ENCODE measurements around the gene LGI4.

The LGI4 gene

DNA sequence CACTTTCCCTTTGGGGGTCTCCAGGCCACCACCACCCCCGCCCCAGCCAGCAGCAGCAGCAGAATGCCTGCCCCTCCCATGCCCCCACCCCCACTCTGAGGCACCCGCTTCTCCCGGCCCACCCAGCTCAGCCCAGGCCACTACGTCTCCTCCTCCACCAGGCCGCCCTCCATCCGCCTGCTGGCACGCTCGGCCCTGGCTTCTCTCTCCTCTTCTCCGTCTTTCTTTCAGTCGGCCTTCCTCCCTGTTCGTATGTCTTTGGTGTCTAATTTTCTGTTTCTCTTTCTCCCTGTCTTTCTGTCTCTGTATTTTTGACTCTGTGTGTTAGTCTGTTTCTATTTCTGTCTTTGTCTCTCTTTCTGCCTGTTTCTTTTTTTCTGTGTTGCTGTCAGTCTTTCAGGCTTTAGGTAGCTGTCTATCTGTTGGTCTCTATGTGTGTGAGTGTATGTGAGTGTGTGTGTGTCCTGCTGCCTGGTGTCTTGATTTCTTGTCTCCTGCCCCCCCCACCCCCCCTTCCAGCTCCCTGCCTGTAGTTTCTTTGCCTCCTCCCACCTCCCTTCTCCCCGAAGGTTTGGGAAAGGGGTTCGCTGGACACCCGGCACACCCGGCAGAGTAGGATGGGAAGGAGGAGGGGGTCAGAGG lies at the start of gene LGI4:
TSS of gene LGI4 (minus strand) at position 459 of the 642 bp plus-strand sequence. CDS start at position 80, 379 bp downstream.
- no peak for DNase-seq (ENCODE audit: low read depth in 2 of 2)

DNA sequence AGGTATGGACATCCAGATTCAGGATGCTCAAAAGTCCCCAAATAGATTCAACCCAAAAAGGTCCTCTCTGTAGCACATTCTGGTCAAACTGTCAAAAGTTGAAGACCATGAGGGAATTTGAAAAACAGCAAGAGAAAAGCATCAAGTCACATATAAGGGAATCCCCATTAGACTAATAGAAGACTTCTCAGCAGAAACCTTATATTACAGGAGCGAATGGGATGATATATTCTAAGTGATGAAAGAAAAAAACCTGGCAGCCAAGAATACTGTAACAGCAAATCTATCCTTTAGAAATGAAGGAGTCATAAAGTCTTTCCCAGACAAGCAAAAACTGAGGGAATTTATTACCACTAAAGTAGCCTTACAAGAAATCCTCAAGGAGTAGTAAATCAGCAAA lies 49.4 kb upstream of the LGI4 start:
- no peak for DNase-seq (ENCODE audit: low read depth in 2 of 2)

DNA sequence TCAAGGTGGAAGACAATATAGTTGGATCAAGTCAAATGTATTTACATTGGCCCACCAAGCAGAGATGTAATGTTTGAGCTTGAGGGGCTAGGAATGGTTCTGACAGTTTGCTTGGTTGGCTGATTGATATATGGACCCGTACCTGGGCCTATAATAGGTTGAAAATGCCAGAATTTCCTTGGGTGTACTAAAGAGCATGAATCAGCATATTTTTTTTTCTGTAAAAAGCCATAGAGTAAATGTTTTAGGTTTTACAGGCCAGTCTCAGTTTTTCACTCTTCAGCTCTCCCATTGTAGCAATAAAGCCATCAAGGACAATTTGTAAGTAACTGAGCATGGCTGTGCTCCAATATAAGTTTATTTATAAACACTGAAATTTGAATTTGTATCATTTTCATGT lies 46.5 kb upstream of the LGI4 start:
- DNase-seq (ENCODE audit: low read depth in 2 of 2) = no peak

DNA sequence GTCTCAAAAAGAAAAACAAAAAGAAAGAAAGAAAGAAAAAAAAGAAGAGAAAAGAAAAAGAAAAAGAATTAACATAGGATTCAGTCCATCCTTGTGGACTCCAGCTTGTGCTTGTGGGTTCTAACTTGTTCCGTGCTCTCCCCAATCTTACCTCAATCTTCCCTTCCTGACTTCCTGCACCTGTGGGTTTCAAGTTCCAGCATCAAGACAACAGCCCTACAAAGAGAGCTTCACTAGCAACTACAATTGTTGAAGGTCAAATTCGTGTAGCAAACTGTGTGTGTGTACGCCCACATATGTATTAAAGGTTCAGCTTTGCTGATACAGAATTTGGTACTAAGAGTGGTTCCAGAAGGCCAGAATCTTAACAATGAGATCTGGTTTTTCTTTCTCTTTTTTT lies 45.0 kb upstream of the LGI4 start:
- no peak for DNase-seq (ENCODE audit: low read depth in 2 of 2)

DNA sequence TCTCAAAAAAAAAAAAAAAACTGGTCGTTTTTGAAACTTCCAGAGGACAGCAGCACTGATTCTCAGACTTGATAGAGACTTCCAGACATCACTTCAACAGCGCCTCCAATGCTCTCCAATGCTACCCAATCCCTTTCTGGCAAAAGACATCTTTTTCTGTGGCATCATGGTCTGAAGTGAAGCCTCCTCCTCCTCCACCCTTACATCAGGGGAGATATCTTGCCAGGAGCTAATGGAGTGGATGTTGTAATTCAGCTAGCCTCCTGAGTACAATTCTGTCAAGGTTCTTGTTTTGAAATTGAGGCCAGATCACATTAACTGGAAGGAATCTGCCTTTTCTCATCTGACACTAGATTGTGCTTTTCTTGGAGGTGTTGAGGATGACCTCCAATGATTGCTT lies 43.8 kb upstream of the LGI4 start:
- no peak for DNase-seq (ENCODE audit: low read depth in 2 of 2)

DNA sequence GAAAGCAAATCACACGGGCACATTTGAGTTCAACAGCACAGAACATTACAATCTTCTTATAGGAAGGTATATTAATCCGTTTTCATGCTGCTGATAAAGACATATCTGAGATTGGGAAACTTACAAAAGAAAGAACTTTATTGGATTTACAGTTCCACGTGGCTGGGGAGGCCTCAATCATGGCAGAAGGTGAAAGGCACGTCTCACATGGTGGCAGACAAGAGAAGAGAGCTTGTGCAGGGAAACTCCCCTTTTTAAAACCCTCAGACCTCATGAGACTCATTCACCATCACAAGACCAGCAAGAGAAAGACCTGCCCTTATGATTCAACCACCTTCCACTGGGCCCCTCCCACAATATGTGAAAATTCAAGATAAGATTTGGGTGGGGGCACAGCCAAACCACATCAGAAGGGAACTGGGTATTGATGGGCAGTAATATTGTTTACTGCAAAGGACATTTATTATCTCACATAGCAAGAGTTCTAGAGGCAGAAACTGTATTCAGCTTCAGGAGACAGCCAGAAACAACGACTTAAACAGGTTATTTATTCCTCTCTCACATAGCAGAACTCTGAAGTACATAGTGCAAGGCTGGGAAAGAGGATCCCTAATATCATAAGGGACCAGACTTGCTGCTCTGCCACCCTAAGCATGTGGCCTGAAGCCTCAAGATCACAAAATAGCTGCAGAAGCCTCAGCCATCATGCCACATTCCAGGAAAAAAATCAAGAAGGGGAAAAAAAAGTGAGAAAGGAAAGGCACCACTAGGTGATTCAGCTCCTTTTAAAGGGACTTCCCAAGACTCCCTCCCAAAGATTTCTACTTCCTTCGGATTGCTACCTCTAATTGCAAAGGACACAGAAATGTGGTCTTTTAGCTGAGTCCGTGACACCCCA lies 42.8 kb upstream of the LGI4 start:
- DNase-seq (ENCODE audit: low read depth in 2 of 2) = no peak

DNA sequence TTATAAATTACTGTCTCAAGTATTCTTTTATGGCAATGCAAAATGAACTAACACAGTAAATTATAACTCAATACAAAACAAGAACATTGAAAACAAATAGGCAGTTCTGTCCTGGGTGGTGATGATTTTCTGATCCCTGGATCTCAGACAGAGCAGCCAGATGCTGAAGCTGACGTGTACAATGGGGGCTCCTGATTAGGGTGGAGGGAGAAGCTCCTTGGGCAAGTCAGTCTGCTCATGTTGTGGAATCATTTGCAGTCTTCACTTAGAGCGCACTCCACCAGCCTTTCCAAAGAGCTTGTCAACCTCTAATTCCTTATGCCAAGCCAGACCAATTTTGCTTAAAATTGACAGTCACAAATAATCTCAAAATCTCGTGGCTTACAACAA lies 41.3 kb upstream of the LGI4 start:
- no peak for DNase-seq (ENCODE audit: low read depth in 2 of 2)

DNA sequence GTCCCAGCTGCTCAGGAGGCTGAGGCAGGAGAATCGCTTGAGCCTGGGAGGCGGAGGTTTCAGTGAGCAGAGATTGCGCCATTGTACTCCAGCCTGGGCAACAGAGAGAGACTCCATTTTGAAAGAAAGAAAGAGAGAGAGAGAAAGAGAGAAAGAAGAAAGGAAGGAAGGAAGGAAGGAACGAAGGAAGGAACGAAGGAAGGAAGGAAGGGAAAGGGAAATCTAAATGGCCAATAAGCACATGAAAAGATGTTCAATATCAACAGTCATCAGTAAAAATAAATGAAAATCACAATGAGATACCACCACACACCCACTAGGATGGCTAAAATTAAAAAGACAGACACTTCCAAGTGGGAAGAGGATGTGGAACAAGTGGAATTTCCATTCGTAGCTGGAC lies 39.4 kb upstream of the LGI4 start:
- DNase-seq (ENCODE audit: low read depth in 2 of 2) = no peak

DNA sequence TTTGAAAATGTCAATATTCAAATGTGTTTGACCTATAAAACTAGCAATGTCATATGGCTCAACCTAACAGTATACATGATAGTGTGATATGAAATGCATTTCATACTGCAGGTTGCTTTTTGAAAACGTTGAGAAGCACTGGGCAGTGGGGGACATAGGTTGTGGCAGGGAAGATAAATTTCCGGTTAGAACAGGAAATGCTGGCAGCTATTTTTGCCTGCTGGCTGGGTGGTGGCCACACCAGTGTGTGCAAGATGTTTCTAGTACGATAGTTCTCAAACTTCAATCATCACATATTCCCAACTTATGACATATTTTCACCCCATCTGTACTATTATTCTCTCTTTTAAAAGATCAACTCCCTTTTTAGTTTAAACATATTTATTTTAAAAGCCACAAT lies 36.9 kb upstream of the LGI4 start:
- DNase-seq (ENCODE audit: low read depth in 2 of 2) = no peak

DNA sequence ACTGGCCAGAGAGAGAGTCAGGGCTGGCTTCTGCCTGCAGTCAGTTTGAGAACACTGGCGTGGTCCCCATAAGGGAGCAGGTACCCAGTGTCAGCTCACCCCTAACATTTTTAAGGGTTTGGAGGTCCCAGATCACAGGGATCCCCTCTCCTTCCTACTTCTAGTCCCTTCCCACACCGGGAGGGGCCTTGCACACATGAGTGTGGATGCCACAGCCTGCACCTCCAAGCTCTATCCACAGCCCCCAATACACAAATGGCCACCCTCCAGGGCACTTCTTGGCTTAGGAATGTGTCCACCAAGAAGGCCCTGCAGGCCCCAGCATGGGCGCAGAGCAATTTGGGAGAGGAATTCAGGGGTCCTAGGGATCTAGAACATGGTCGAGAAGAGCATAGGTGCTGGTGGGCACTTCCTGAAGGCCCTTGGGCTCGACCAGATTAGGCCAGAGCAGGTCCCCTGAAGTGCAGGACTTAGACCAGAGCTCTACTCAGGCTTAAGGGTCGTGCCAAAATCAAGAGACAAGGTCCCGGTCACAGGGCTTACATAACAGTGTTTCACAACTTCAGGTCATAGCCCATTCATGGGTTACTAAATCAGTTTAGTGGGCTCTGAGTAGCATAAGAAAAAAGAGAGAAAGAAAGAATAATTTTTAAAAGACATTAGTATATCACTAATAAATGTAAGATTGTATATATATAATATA lies 35.7 kb upstream of the LGI4 start:
- DNase-seq (ENCODE audit: low read depth in 2 of 2) = no peak

DNA sequence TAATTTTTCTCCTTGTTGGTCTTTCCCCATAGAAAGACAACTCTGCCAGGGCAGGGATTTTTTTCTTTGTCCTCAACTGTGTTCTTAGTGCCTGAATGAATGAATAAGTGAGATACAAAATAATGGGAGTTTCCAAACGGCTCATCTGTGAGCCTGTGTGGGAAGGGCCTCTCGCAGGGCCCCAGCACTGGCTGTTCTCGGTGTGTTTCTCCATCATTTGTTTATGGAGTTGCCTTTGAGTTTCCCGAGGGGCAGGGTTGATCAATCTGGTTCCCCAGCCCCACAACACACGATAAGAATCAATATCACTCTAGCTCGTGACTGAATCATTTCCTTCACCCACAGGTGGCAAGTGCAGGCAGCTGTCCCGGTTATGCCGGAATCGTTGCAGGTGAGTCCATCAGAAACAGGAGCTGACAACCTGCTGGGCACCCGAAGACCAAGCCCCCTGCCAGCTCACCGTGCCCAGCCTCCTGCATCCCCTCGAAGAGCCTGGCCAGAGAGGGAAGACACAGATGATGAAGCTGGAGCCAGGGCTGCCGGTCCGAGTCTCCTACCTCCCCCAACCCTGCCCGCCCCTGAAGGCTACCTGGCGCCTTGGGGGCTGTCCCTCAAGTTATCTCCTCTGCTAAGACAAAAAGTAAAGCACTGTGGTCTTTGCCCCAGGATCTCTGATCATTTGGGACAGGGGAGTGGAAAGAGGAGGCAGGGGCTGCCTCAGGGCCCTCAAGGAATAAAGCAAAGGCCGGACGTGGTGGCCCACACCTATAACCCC lies 34.5 kb upstream of the LGI4 start:
- DNase-seq (ENCODE audit: low read depth in 2 of 2) = no peak

DNA sequence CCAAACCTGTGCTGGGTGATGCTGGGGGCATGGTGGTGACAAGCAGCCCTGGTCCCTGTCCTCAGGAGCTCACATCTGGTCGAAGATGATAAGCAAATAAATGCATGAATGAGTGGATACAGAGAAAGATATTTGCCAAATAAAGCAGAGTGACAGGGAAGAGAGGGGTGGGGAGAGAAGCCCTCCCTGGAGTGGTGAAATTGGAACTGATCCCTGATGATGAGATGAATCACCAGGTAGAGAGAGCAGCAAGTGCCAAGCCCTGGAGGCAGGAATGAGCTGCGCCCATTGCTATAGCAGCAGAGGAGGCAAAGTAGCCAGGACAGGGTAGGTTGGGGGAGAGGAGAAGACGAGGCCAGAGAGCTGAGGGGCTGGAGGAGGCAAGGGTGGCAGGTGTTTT lies 33.3 kb upstream of the LGI4 start:
- DNase-seq (ENCODE audit: low read depth in 2 of 2) = no peak

DNA sequence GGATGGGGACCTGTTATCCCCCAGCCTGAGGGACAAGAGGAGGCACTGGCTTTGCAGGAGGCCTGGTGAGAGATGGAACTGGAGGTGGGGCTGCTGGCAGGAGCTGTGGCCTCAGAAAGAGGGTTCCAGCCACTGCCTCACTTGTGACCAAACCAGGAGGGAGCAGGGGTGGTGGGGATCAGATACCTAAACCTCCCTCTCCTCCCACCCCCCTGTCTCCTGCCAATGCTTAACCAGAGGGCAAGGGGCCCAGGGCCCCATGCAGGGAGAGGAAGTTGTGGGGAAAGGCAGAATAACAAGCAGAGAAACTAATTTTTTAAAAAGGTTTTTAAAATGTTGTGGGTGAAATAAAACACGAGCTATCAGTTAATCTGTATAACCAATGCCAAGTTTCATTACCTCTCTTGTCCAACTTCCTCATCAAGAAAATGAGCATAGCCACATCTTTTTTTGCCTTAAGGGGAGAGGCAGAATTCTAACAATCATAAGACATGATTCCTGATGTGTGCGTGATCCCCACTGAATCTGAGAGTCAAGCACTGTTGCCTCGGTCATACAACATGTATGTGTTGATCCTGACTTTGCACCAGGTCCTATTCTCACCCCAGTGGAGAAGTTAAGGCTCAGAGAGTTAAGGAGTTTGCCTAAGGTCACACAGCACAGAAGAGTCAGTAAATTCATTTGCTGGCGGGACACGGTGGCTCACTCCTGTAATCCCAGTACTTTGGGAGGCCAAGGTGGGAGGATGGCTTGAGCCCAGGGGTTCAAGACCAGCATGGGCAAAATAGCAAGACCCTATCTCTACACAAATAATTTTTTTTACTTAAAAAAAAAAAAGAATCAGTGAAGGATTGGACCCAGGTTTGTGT lies 32.6 kb upstream of the LGI4 start:
- no peak for DNase-seq (ENCODE audit: low read depth in 2 of 2)

DNA sequence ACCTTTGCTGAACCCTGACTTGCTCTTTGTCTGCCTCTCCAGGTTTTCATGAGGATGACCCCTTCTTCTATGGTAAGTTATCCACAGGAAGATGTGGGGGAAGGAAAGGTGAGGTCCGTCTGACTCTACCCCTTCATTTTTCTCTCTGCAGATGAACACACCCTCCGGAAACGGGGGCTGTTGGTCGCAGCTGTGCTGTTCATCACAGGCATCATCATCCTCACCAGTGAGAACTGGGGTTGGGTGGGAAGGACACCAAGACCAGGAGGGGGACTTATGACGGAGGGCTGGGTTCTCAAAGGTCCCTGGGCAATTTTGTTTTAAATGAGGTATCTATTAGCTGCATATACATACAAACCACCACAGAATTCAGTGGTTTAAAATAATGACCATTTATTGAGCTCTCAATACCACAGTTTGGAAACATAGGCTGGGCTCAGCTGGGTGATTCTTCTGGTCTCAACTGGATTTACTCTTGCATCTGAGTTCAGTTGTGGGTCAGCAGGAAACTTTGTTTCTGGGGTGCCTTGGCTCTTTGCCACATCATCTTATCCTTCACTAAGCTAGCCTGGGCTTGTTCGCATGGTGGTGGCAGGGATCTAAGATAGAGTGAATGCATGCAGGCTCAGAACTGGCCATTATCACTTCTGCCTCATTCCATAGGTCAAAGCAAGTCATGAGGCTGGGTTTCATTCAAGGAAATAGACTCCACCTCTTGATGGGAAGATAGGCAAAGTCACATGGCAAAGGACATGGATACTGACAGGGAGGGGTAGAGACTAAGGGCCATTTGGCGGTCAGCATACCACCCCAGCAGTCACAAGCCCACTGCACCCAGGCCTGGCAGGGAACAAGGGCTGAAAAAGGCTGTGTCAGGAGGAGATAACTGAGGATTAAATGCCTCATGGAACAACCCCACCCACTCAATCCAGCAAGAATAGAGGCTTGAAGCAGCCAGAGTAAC lies 31.5 kb upstream of the LGI4 start:
- DNase-seq (ENCODE audit: low read depth in 2 of 2) = no peak

DNA sequence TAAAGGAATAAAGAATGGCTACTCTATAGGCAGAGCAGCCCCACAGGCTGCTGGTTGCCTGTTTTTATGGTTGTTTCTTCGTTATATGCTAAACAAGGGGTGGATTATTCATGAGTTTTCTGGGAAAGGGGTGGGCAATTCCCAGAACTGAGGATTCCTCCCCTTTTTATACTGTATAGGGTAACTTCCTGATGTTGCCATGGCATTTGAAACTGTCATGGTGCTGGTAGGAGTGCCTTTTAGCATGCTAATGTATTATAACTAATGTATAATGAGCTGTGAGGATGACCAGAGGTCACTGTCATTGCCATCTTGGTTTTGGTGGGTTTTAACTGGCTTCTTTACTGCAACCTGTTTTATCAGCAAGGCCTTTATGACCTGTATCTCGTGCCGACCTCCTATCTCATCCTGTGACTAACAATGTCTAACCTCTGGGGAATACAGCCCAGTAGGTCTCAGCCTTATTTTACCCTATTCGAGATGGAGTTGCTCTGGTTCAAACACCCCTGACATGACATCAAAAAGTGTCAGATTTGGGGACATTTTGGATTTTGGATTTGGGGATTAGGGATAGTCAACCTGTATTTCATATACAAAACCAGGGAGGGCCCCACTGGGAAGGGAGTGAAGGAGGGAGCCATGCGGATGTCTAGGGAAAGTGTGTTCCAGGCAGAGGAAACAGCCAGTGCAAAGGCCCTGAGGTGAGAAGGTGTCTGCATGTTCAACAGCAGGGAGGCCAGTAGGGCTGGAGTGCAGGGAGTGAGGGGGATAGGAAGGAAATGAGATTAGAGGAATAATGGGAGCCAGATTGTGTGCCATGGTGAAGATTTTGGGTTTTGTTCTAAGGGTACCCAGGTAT lies 30.6 kb upstream of the LGI4 start:
- no peak for DNase-seq (ENCODE audit: low read depth in 2 of 2)

DNA sequence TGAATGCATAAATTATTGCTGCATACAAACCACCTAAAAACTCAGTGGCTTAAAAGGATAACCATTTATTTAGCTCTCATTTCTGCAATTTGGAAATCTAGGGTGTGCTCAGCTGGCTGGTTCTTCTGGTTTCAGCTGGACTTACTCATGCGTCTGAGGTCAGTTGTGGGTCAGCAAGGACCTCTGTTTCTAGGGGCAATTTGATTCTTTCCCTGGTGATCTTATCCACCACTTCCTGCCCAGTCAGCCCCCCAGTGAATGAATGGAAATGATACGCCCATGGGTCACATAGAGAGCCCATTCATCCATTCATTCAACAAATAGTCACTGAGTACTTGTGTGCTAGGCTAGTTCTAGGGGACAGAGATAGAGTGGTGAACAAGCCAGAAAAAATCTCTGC lies 29.6 kb upstream of the LGI4 start:
- no peak for DNase-seq (ENCODE audit: low read depth in 2 of 2)

DNA sequence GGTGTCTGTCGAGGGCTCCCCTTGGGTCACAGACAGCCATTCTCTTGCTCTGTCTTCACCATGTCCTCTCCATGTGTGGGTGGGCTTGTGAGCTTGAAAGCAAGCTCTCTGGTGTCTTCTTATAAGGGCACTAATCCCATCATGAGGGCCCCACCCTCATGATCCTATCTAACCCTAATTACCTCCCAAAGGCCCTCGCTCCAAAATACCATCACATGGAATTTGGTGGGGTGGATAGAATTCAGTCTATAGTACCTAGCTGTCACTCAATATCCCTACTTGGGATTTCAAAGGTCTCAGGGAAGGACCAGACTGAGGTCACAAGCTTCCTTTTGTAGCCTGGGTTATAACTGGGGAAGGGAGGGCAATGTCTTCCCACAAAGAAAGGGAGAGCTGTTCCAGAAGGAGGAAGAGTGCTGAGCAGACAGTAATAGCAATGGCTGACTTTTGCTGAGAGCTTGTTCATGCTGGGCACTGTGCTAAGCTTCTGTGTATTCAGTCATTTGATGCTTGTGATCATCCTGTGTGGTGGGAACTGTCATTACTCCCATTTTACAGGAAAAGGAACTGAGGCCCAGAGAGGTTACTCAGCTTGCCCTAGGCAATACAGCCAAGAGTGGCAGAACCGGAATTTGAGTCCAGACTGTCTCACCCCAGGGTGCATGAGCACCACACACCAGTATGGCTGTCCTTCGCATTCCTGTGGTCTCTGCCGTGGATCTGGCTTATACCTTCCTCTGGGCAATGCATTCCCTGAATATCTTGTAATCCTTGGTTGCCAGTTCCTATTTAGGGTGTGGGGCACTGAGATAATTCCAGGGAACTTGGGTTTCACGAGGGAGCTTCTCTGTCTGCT lies 27.8 kb upstream of the LGI4 start:
- no peak for DNase-seq (ENCODE audit: low read depth in 2 of 2)

DNA sequence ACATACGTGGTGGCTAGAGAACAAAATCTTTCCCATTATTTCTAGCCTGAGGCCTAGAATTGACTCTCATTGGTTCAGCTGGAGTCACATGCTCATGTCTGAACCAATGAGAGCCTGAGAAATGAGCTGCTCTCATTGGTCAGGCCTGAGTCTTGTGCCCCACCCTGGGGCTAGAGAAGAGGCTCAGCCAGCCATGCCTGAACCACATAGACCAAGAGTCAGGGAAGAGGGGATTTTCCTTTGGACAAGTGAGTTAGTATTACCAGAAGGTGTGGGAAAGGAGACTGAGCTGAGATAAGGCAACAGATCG lies 26.5 kb upstream of the LGI4 start:
- no peak for DNase-seq (ENCODE audit: low read depth in 2 of 2)

Measured in stimulated activated CD8-positive, alpha-beta memory T cell treated with anti-CD3 and anti-CD28 coated beads, Interleukin-2, amount 100 ng/mL, for 48 hours (primary cell).